NCI-H2107 treated with DMSO at 0.1 percent for 48 hours (cell line): Measurements from ENCODE around the gene APLP1.
"Not testable (repeated sequence)": the region's sequence is repeated elsewhere in the genome, so short reads cannot be mapped to it uniquely, and the experiment has no call there.

Experiments used
- DNase-seq: peaks from one replicate; lab custom pipeline; 2025; ENCODE audit not compliant: unreplicated experiment; lab: John Stamatoyannopoulos, UW

Gene APLP1

GRCh38 chr19:35882114-35882832 is 13.9 kb downstream of the APLP1 start:
- DNase-seq: peak; percentile 72

DNA sequence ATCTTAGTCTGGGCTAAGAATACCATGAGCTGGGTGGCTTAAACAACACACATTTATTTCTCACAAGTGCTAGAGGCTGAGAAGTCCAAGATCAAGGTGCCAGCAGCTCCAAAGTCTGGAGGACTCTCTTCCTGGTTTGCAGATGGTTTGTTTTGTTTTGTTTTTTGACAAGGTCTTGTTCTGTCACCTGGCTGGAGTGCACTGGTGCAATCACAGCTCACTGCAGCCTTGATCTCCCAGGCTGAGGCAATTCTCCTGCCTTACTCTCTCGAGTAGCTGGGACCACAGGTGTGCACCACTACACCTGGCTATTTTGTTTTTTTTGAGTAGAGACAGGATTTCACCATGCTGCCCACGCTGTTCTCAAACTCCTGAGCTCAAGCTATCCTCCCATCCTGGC is 15.5 kb downstream of the APLP1 start:
- DNase-seq: no peak

DNA sequence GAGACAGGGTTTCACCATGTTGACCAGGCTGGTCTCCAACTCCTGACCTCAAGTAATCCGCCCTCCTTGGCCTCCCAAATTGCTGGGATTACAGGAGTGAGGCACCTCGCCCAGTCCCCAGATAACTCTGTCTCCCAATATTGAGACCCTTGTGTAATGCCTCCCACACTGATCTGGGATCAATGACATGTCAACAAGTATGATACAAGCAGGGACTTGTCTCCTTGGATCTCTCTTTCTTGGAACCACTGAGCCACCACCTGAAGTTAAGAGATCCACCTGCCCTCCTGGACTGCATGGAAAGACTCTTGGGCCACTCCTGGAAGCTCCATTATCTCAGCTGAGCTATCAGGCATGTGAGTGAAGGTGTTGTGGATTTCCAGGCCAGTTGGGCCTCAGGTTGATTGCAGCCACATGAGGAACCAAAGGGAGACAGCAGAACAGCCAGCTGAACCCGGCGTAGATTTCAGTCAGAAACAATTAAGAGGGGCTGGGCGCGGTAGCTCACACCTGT is 16.9 kb downstream of the APLP1 start:
- DNase-seq: no peak

DNA sequence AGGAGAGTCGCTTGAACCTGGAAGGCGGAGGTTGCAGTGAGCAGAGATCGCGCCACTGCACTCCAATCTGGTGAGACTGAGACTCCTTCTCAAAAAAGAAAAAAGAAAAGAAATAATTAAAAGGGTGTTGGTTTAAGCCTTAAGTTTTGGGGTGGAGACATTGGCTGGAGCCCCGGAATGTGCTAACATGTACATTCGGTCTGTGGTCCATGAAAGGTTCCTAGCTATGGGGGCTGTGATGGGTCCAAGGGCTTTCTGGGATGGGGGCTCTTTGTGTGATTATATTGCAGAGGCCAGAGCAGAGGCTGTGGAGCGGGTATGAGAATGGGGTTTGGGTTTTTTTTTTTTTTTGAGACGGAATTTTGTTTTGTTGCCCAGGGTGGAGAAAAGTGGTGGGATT is 17.5 kb downstream of the APLP1 start:
- no peak for DNase-seq

GRCh38 chr19:35887197-35887596 is 18.8 kb downstream of the APLP1 start:
- DNase-seq: no peak

- no peak for DNase-seq
Measured at GRCh38 chr19:35888398-35888797, 20.0 kb downstream of the APLP1 start.

GRCh38 chr19:35889370-35890112 is 21.2 kb downstream of the APLP1 start:
- DNase-seq: no peak

- no peak for DNase-seq
Measured at GRCh38 chr19:35890113-35890650, 21.8 kb downstream of the APLP1 start.

- DNase-seq: not testable (repeated sequence)
Measured at GRCh38 chr19:35891819-35892218, 23.4 kb downstream of the APLP1 start.

DNA sequence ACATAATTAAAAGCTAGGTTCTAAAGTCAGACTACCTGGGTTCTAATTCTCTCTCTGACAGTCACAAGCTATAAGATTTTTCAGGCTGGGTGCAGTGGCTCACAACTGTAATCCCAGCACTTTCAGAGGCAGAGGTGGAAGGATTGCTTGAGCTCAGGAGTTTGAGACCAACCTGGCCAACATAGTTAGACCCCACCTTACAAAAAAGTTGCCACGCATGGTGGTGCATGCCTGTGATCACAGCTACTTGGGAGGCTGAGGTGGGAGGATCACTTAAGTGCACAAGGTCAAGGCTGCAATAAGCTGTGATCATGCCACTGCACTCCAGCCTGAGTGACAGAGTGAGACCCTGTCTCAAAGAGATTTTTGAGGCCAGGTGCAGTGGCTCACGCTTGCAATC is 26.0 kb downstream of the APLP1 start:
- no peak for DNase-seq

DNA sequence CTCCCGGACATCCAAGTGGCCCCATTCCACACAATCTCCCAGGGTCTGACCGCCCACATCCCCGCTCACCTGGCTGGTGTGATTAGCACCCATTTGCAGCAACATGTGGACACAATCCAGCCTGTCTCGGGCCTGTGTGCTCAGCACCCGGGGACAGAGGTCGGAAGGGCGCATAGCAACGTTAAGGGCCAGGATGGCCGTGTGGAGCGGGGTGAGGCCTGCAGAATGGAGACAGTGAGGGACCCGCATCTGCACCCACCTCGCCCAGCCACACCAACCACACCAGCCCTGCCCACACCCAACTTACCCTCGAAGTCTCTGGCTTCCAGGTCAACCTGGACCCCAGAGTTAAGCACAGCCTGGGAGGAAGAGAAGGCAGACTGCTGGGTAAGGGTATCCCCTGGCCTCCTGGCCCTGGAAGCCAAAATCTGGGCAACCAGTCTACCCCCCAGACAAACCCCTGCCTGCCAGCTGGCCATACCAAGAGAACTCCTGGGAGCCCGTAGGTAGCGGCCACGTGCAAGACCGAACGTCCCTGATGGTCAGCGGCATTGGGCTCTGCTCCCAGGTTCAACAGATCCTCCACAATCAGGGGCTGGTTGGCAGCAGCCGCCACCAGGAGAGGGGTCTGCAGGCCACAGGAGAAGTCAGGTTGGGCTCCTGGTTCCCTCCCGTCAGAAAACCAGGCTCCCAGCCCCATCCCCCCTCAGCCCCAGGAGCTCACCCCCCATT is 27.7 kb downstream of the APLP1 start:
- DNase-seq: no peak

GRCh38 chr19:35896643-35897040 is 28.3 kb downstream of the APLP1 start:
- no peak for DNase-seq

- no peak for DNase-seq
Measured at GRCh38 chr19:35897706-35898451, 29.5 kb downstream of the APLP1 start.

GRCh38 chr19:35898499-35898809 is 30.1 kb downstream of the APLP1 start:
- no peak for DNase-seq

- peak; percentile 10 for DNase-seq
Measured at GRCh38 chr19:35899547-35900214, 31.3 kb downstream of the APLP1 start.

- no peak for DNase-seq
Measured at GRCh38 chr19:35901055-35901644, 32.8 kb downstream of the APLP1 start.

GRCh38 chr19:35901854-35902661 is 33.7 kb downstream of the APLP1 start, which contains the start of gene HCST:
Gene HCST (plus strand): TSS chr19:35902529. CDS start chr19:35902594, 65 bp downstream.
- no peak for DNase-seq

GRCh38 chr19:35902870-35903475 is 34.6 kb downstream of the APLP1 start:
- DNase-seq: no peak
